C4-2B (cell line): ENCODE data around the gene ATP2B3.

Experiments used
- H3K27ac ChIP-seq: fragments of 450-650 bp; 2 replicates; pipeline ENCODE4 v1.5.1; 2017
- CTCF ChIP-seq: fragments of 450-650 bp; conservative IDR thresholded peaks from 2 replicates; pipeline ENCODE4 v1.5.1; 2017; ENCODE audit warnings: mild to moderate bottlenecking
- ZFX ChIP-seq: fragments of 450-650 bp; IDR thresholded peaks from 2 replicates; pipeline ENCODE4 v1.6.1; 2017

The ATP2B3 gene

GRCh38 chrX:153510383-153510782 is 7.1 kb upstream of the ATP2B3 start:
- TF ChIP-seq ZFX (no peak), CTCF (no peak)
- no peak overlapping the region for H3K27ac ChIP-seq

- H3K27ac ChIP-seq, result no peak overlapping the region
- TF ChIP-seq ZFX (no peak), CTCF (no peak)
These were observed 5.5 kb upstream of the ATP2B3 start for GRCh38 chrX:153511784-153512500.

GRCh38 chrX:153512501-153512893 is 4.9 kb upstream of the ATP2B3 start:
- TF ChIP-seq ZFX, result no peak
- TF ChIP-seq CTCF, result no peak

GRCh38 chrX:153513265-153513664 is 4.2 kb upstream of the ATP2B3 start:
- no peak overlapping the region for H3K27ac ChIP-seq
- TF ChIP-seq ZFX, result no peak
- TF ChIP-seq CTCF, result no peak

More at GRCh38 chrX:153512501-153512893, 4.9 kb upstream of the ATP2B3 start:
- no peak overlapping the region for H3K27ac ChIP-seq

GRCh38 chrX:153514259-153514658 is 3.2 kb upstream of the ATP2B3 start:
- TF ChIP-seq CTCF, result no peak
- TF ChIP-seq ZFX, result no peak
- no peak overlapping the region for H3K27ac ChIP-seq

- no peak for TF ChIP-seq ZFX
- TF ChIP-seq CTCF, result no peak
- no peak overlapping the region for H3K27ac ChIP-seq
These were observed 2.0 kb upstream of the ATP2B3 start for GRCh38 chrX:153515435-153515834.

GRCh38 chrX:153516073-153516472 is 1.4 kb upstream of the ATP2B3 start:
- TF ChIP-seq ZFX (no peak), CTCF (no peak)
- no peak overlapping the region for H3K27ac ChIP-seq
